ENCODE measurements around the gene NARF.

GRCh38 chr17:82446124-82446523 lies 12.4 kb upstream of the NARF start:
- TF ChIP-seq BRCA1 (IDR thresholded peaks at IDR 0.05; ENCODE audit: low read depth, low read length): no peak
- no peak for TF ChIP-seq CTCF (IDR thresholded peaks at IDR 0.05; ENCODE audit: control extremely low read depth in 1 of 3, insufficient read depth in 1 of 3, low read depth in 1 of 3, low read length in 3 of 3)
- no peak for TF ChIP-seq USF2 (IDR thresholded peaks at IDR 0.05; ENCODE audit: low read length)
- no peak for TF ChIP-seq POLR2A (IDR thresholded peaks at IDR 0.05; ENCODE audit: control extremely low read depth in 1 of 2, low read depth in 2 of 2, low read length in 2 of 2)
- no peak for TF ChIP-seq SIN3A (conservative IDR thresholded peaks at IDR 0.05 in 1 of 2, IDR thresholded peaks at IDR 0.05 in 1 of 2; ENCODE audit: low read depth in 1 of 2, low read length in 2 of 2)
- no peak for TF ChIP-seq POLR2AphosphoS5 (IDR thresholded peaks at IDR 0.05; ENCODE audit: low read depth, low read length)
- TF ChIP-seq FOSL1 (IDR thresholded peaks at IDR 0.05; ENCODE audit: insufficient read depth, low read depth, low read length): no peak
- no peak for TF ChIP-seq CHD2 (IDR thresholded peaks at IDR 0.05; ENCODE audit: low read length)
- TF ChIP-seq EZH2 (IDR thresholded peaks at IDR 0.05; ENCODE audit: low read depth, low read length, severe bottlenecking): no peak
- TF ChIP-seq RFX5 (IDR thresholded peaks at IDR 0.05; ENCODE audit: borderline replicate concordance, low read depth, low read length): no peak
- no peak for TF ChIP-seq TCF12 (IDR thresholded peaks at IDR 0.05; ENCODE audit: low read depth, low read length)
- TF ChIP-seq JUN (IDR thresholded peaks at IDR 0.05; ENCODE audit: low read depth, low read length): no peak
